SKM-1 treated with dmso at 0.1 percent for 144 hours (cell line): ENCODE measurements around the gene ZNF516.

ENCODE experiments used
- DNase-seq: peaks from one replicate; lab custom pipeline; 2025; ENCODE audit not compliant: unreplicated experiment; lab: John Stamatoyannopoulos, UW

Gene ZNF516

GRCh38 chr18:76425146-76426131 is 69.6 kb downstream of the ZNF516 start:
- no peak for DNase-seq

- no peak for DNase-seq
These were observed 72.2 kb downstream of the ZNF516 start for GRCh38 chr18:76422838-76423237.

- no peak for DNase-seq
These were observed 72.9 kb downstream of the ZNF516 start for GRCh38 chr18:76422121-76422520.

GRCh38 chr18:76421685-76422078 is 73.4 kb downstream of the ZNF516 start:
- no peak for DNase-seq

GRCh38 chr18:76420898-76421684 is 74.0 kb downstream of the ZNF516 start:
- no peak for DNase-seq

- DNase-seq = no peak
These were observed 75.2 kb downstream of the ZNF516 start for GRCh38 chr18:76419811-76420210.

GRCh38 chr18:76416911-76417310 is 78.1 kb downstream of the ZNF516 start:
- no peak for DNase-seq

GRCh38 chr18:76414936-76415621 is 80.0 kb downstream of the ZNF516 start:
- DNase-seq = no peak

- DNase-seq = no peak
These were observed 82.0 kb downstream of the ZNF516 start for GRCh38 chr18:76412818-76413565.

- DNase-seq = no peak
These were observed 82.8 kb downstream of the ZNF516 start for GRCh38 chr18:76412010-76412817.

- DNase-seq = peak; percentile 30
These were observed 84.2 kb downstream of the ZNF516 start for GRCh38 chr18:76410660-76411417.

- DNase-seq = no peak
These were observed 85.0 kb downstream of the ZNF516 start for GRCh38 chr18:76410033-76410432.

GRCh38 chr18:76408480-76409067 is 86.5 kb downstream of the ZNF516 start:
- no peak for DNase-seq

- no peak for DNase-seq
These were observed 87.4 kb downstream of the ZNF516 start for GRCh38 chr18:76407681-76408080.

GRCh38 chr18:76406791-76407190 is 88.3 kb downstream of the ZNF516 start:
- DNase-seq = no peak

- peak; percentile 42 for DNase-seq
These were observed 89.2 kb downstream of the ZNF516 start for GRCh38 chr18:76405681-76406356.

GRCh38 chr18:76405280-76405679 is 89.8 kb downstream of the ZNF516 start:
- DNase-seq = no peak

- no peak for DNase-seq
These were observed 90.7 kb downstream of the ZNF516 start for GRCh38 chr18:76404345-76404831.
